Erythroblast (primary cell): ENCODE results near the gene AGAP6.
"Not testable (repeated sequence)": the region's sequence is repeated elsewhere in the genome, so short reads cannot be mapped to it uniquely, and the experiment has no call there.

ENCODE experiments used
- GATA1 ChIP-seq: IDR thresholded peaks from 2 replicates; pipeline ENCODE4 v1.6.1; 2011; ENCODE audit warnings: low read depth, mild to moderate bottlenecking, control low read depth, low read length, moderate library complexity
- POLR2A ChIP-seq: IDR thresholded peaks from 2 replicates; pipeline ENCODE4 v1.6.1; 2011; ENCODE audit warnings: mild to moderate bottlenecking, low read length

- not testable (repeated sequence) for TF ChIP-seq POLR2A, GATA1
These were observed 16.7 kb upstream of the AGAP6 start for GRCh38 chr10:49971466-49971865.
